ENCODE measurements around the gene DEFB131A.
"Not testable (repeated sequence)": the region's sequence is repeated elsewhere in the genome, so short reads cannot be mapped to it uniquely, and the experiment has no call there.

DNA sequence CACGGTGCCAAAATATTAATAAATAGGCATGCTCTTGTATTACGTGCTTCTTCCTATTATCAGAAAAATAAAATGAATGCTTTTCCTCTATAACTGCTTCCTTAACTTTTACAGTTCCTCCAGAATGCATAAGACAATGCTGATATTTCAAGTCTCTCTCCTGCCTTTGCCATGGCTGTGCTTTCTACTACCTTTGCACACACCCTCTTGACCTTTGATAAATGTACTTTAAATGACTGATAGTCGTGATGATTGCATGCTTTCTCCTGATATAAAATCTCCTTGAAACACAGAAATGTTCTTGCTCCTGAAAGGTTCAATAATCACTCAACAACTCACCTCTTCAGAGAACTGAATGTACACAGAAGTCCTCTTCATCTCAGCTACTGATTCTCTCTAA lies at the start of gene DEFB131A:
- TF ChIP-seq, protein P1, sequence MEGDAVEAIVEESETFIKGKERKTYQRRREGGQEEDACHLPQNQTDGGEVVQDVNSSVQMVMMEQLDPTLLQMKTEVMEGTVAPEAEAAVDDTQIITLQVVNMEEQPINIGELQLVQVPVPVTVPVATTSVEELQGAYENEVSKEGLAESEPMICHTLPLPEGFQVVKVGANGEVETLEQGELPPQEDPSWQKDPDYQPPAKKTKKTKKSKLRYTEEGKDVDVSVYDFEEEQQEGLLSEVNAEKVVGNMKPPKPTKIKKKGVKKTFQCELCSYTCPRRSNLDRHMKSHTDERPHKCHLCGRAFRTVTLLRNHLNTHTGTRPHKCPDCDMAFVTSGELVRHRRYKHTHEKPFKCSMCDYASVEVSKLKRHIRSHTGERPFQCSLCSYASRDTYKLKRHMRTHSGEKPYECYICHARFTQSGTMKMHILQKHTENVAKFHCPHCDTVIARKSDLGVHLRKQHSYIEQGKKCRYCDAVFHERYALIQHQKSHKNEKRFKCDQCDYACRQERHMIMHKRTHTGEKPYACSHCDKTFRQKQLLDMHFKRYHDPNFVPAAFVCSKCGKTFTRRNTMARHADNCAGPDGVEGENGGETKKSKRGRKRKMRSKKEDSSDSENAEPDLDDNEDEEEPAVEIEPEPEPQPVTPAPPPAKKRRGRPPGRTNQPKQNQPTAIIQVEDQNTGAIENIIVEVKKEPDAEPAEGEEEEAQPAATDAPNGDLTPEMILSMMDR (IDR thresholded peaks at IDR 0.05 in 4 of 5, conservative IDR thresholded peaks at IDR 0.05 in 1 of 5): not testable (repeated sequence)
- TF ChIP-seq POLR2A (IDR thresholded peaks at IDR 0.05): not testable (repeated sequence)
